OCI-LY7 (cell line): ENCODE results near the gene ANLN.

Experiments used
- EZH2phosphoT487 ChIP-seq: fragments of 200-600 bp; sonication (generic); IDR thresholded peaks from 2 replicates; pipeline ENCODE4 v1.6.1; 2018; ENCODE audit warnings: low read depth, borderline replicate concordance, mild to moderate bottlenecking, mixed run types, antibody characterized with exemption, low read length, moderate library complexity, mixed read lengths
- TF ChIP-seq, protein P1 (sequence below): fragments of 200-600 bp; sonication (generic); conservative IDR thresholded peaks from 2 replicates; pipeline ENCODE4 v1.5.1; 2014; ENCODE audit warnings: mild to moderate bottlenecking, antibody characterized with exemption, low read length, moderate library complexity, mixed read lengths

DNA sequence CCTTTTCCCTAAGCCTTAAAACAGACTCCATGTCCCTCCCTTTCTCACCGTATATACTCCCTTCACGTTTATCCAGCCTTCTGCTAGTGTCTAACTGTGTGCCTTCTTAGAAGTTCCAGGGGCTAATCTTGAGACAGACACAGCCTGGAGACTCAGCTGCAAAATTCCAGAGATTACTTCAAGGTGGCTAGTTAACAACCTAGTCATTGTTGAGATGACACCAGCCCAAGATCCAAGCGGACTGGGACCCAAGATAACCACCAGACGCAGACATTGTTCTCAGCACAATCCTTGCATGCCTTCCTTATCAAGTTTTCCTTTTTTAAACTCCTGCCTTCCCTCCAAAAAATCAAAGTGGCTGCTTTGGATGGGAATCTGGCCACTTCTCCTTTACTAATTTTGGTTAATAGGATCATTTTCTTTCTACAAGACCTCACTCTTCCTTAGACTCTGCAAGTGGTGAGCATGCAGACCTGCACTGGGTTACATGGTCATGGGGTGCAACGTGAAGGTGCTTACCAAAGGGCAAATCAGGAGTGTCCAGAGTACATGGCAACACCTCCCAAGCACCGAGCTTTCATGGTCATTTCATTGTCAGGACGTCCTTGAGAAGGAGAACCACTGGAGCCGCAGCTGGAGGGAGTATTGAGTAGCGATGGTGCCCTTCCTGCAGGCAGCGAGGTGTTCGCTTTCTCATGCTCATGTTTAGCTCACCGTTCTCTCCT, 69.7 kb downstream of the ANLN start:
- TF ChIP-seq, protein P1, sequence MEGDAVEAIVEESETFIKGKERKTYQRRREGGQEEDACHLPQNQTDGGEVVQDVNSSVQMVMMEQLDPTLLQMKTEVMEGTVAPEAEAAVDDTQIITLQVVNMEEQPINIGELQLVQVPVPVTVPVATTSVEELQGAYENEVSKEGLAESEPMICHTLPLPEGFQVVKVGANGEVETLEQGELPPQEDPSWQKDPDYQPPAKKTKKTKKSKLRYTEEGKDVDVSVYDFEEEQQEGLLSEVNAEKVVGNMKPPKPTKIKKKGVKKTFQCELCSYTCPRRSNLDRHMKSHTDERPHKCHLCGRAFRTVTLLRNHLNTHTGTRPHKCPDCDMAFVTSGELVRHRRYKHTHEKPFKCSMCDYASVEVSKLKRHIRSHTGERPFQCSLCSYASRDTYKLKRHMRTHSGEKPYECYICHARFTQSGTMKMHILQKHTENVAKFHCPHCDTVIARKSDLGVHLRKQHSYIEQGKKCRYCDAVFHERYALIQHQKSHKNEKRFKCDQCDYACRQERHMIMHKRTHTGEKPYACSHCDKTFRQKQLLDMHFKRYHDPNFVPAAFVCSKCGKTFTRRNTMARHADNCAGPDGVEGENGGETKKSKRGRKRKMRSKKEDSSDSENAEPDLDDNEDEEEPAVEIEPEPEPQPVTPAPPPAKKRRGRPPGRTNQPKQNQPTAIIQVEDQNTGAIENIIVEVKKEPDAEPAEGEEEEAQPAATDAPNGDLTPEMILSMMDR, result no peak
- TF ChIP-seq EZH2phosphoT487, result no peak
